ENCODE measurements around the gene CAMK2D. TPM values are rescaled to one million over a fixed set of nuclear protein-coding genes. Genes with fewer than 3 reads are reported as not detected.

Gene CAMK2D
- total RNA-seq, 1 experiment from 2014 or later: 9.0 TPM

DNA sequence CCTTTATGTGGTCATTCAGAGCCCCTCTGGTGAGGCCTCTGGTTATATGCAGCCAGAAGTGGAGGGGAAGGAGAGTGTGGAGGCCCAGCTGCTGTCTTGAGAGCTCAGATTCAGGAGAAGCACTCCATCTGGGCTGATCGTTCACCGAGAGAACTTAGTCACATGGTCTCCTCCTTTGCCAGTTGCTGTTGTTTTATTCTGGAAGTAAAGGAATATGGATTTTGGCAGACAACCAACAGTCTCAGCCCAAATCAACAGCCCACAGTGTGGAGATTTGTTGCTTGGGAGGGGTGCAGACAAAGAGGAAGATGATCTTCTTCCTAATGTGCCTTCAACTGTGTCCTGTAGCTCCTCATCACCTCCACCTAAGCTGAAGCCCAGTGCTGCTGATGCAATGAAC is 356.7 kb downstream of the CAMK2D start:
- peak overlapping the region in 1 of 3 experiments; percentile 65; a peak in 1 of 7 replicates for H3K27ac Mint-ChIP-seq
- Histone ChIP-seq H2AFZ (ENCODE audit: low read length) (no peak overlapping the region), H2AK5ac (ENCODE audit: insufficient read length, low read length) (no peak overlapping the region), H2BK5ac (ENCODE audit: insufficient read length, low read length) (no peak overlapping the region), H4K91ac (ENCODE audit: insufficient read length, low read depth, low read length) (no peak overlapping the region), H3K14ac (ENCODE audit: insufficient read depth, low read length) (no peak overlapping the region), H3K4me2 (ENCODE audit: insufficient read depth, insufficient read length, low read length) (no peak overlapping the region), H3K23me2 (ENCODE audit: insufficient read length, low read depth, low read length, poor library complexity, severe bottlenecking) (no peaks in the 10 kb centered on the region), H3K27ac (ENCODE audit: insufficient read length, low read depth, low read length) (no peak overlapping the region), H4K20me1 (ENCODE audit: control insufficient read depth, insufficient read depth, insufficient read length) (no peaks in the 10 kb centered on the region), H2BK15ac (ENCODE audit: low read depth, low read length) (no peak overlapping the region), H3K9ac (ENCODE audit: extremely low read depth, insufficient read length, low read length) (no peak overlapping the region), H3K23ac (ENCODE audit: insufficient read length, low read depth, low read length) (no peak overlapping the region), H4K5ac (ENCODE audit: insufficient read length, low read depth, low read length) (no peak overlapping the region), H3K56ac (ENCODE audit: insufficient read length, low read depth, low read length) (no peak overlapping the region), H2BK20ac (ENCODE audit: low read depth, low read length, poor library complexity, severe bottlenecking) (no peak overlapping the region), H4K8ac (replicated peaks; ENCODE audit: insufficient read length, low read depth, low read length) (no peak overlapping the region), H3K79me2 (ENCODE audit: insufficient read depth, low read length) (no peaks in the 10 kb centered on the region), H3K79me1 (ENCODE audit: insufficient read depth, low read depth, low read length, poor library complexity, severe bottlenecking) (no peaks in the 10 kb centered on the region), H3K27me3 (ENCODE audit: insufficient read depth, low read length) (no peaks in the 10 kb centered on the region), H3K4me1 (ENCODE audit: insufficient read depth, low read length) (no peaks in the 10 kb centered on the region), H2BK12ac (ENCODE audit: insufficient read length, low read depth, low read length) (no peak overlapping the region), H3K4ac (ENCODE audit: low read depth, low read length) (no peak overlapping the region), H2BK120ac (ENCODE audit: low read depth, low read length, poor library complexity, severe bottlenecking) (no peak overlapping the region), H3T11ph (ENCODE audit: low read length) (no peak overlapping the region), H3K18ac (ENCODE audit: insufficient read length, low read depth, low read length) (no peak overlapping the region), H3K9me3 (ENCODE audit: control insufficient read depth, low read depth, low read length) (no peaks in the 10 kb centered on the region)
- WGBS (ENCODE audit: extremely low coverage, insufficient read length, low lambda C conversion rate): no CpG with 5 or more reads among the region's 2 CpGs
- H3K9me3 Mint-ChIP-seq: no peaks in the 10 kb centered on the region; a peak in 3 of 5 replicates
- no peaks in the 10 kb centered on the region for H3K27me3 Mint-ChIP-seq (ENCODE audit: low read depth)
- DNase-seq: no peak
- peaks cover 12 to 13% of the 10 kb centered on the region in 2 experiments for H3K4me1 Mint-ChIP-seq
- no peak overlapping the region for H3K4me3 Mint-ChIP-seq
- TF ChIP-seq CTCF (conservative IDR thresholded peaks at IDR 0.05): no peak
- no peaks in the 10 kb centered on the region for H3K36me3 Mint-ChIP-seq (ENCODE audit: insufficient read depth in 1 of 3, low read depth in 3 of 3)
